Thyroid gland (tissue), 4 donors: ENCODE measurements around the gene ACACA.

Source experiments
- CTCF ChIP-seq, 6 experiments: fragments of 200-600 bp in 3 of 6; fragments of 450-650 bp in 3 of 6; sonication (generic) in 3 of 6; IDR thresholded peaks; one replicate each; pipeline ENCODE4 v1.5.1; 2016 to 2019; ENCODE audit warnings: antibody characterized with exemption in 6 of 6, mild to moderate bottlenecking in 2 of 6, inconsistent platforms in 1 of 6, moderate library complexity in 1 of 6
- POLR2A ChIP-seq, 2 donors: fragments of 450-650 bp; IDR thresholded peaks; one replicate each; pipeline ENCODE4 v1.6.1; 2017; ENCODE audit warnings: antibody characterized with exemption in 2 of 2, mild to moderate bottlenecking in 2 of 2, moderate library complexity in 1 of 2

- no peak for TF ChIP-seq CTCF (IDR thresholded peaks at IDR 0.05)
- TF ChIP-seq POLR2A (IDR thresholded peaks at IDR 0.05): no peak
Observed at GRCh38 chr17:37107406-37108083, 299.1 kb downstream of the ACACA start.
